HEK293 (cell line): ENCODE results near the gene NPC1.
A peak's percentile ranks its signal among the peaks of the same experiment; 100 is the strongest.
"Not testable (repeated sequence)": the region's sequence is repeated elsewhere in the genome, so short reads cannot be mapped to it uniquely, and the experiment has no call there.

Experiments
- CTCF ChIA-PET: fragments of 350-600 bp; formaldehyde crosslinking; extraction: SDS; loops from one replicate; lab custom pipeline; 2021; ENCODE audit warnings: antibody characterized with exemption; lab: Yijun Ruan, JAX
- POLR2A ChIA-PET: fragments of 300-600 bp; formaldehyde crosslinking; extraction: SDS; loops from one replicate; lab custom pipeline; 2020; ENCODE audit warnings: antibody characterized with exemption, inconsistent platforms; lab: Yijun Ruan, JAX
- H3K27ac ChIP-seq: fragments of 200-500 bp; sonication (Bioruptor generic); 2 replicates; pipeline ENCODE4 v1.5.1; 2014; ENCODE audit warnings: low read depth, low read length, control low read depth, inconsistent platforms; ENCODE audit errors: extremely low read depth
- H3K36me3 ChIP-seq, 2 experiments: fragments of 200-500 bp in 1 of 2; sonication (Bioruptor generic) in 1 of 2; 1 replicate in 1 of 2; 2 replicates in 1 of 2; pipeline ENCODE4 v1.5.1; 2014 to 2017; ENCODE audit warnings: inconsistent platforms in 2 of 2, low read length in 2 of 2; ENCODE audit not compliant: control insufficient read depth in 2 of 2, insufficient read depth in 1 of 2
- H3K4me1 ChIP-seq: fragments of 200-500 bp; sonication (Bioruptor generic); 2 replicates; pipeline ENCODE4 v1.5.1; 2014; ENCODE audit warnings: mild to moderate bottlenecking, low read length, inconsistent platforms; ENCODE audit not compliant: control insufficient read depth, insufficient read depth
- H3K4me3 ChIP-seq: 2 replicates; pipeline ENCODE4 v1.5.1; 2011; ENCODE audit warnings: low read depth, mild to moderate bottlenecking, control low read depth, low read length, moderate library complexity
- H3K9me3 ChIP-seq: fragments of 200-500 bp; sonication (Bioruptor generic); 2 replicates; pipeline ENCODE4 v1.5.1; 2014; ENCODE audit warnings: low read depth, low read length, inconsistent platforms; ENCODE audit not compliant: control insufficient read depth, insufficient read depth
- BCL6B ChIP-seq: fragments of 450-650 bp; formaldehyde crosslinking; IDR thresholded peaks from 2 replicates; pipeline ENCODE4 v1.5.1; 2017; ENCODE audit warnings: missing biosample characterization, missing genetic modification characterization
- HOXA7 ChIP-seq: sonication (generic); formaldehyde crosslinking; IDR thresholded peaks from 2 replicates; pipeline ENCODE4 v1.8.1; 2022; ENCODE audit warnings: missing genetic modification reagents, borderline replicate concordance
- KLF1 ChIP-seq: fragments of 450-650 bp; formaldehyde crosslinking; IDR thresholded peaks from 2 replicates; pipeline ENCODE4 v1.5.1; 2016; ENCODE audit warnings: missing biosample characterization, missing genetic modification characterization
- REPIN1 ChIP-seq: fragments of 450-650 bp; formaldehyde crosslinking; IDR thresholded peaks from 2 replicates; pipeline ENCODE4 v1.5.1; 2017; ENCODE audit warnings: missing biosample characterization, missing genetic modification characterization, low read depth
- SP2 ChIP-seq: fragments of 450-650 bp; formaldehyde crosslinking; IDR thresholded peaks from 2 replicates; pipeline ENCODE4 v1.5.1; 2016; ENCODE audit warnings: missing biosample characterization, missing genetic modification characterization
- ZBTB21 ChIP-seq: fragments of 450-650 bp; formaldehyde crosslinking; IDR thresholded peaks from 2 replicates; pipeline ENCODE4 v1.5.1; 2017; ENCODE audit warnings: missing biosample characterization, missing genetic modification characterization
- ZBTB48 ChIP-seq: fragments of 450-650 bp; formaldehyde crosslinking; IDR thresholded peaks from 2 replicates; pipeline ENCODE4 v1.5.1; 2016; ENCODE audit warnings: missing biosample characterization, missing genetic modification characterization
- ZBTB7A ChIP-seq: fragments of 450-650 bp; formaldehyde crosslinking; IDR thresholded peaks from 2 replicates; pipeline ENCODE4 v1.5.1; 2016; ENCODE audit warnings: low read depth, missing biosample characterization, missing genetic modification characterization
- ZNF114 ChIP-seq: fragments of 450-650 bp; formaldehyde crosslinking; IDR thresholded peaks from 2 replicates; pipeline ENCODE4 v1.5.0; 2017; ENCODE audit warnings: missing biosample characterization, missing genetic modification characterization
- ZNF121 ChIP-seq: fragments of 450-650 bp; formaldehyde crosslinking; IDR thresholded peaks from 2 replicates; pipeline ENCODE4 v1.5.1; 2016; ENCODE audit warnings: missing biosample characterization, missing genetic modification characterization
- ZNF146 ChIP-seq: fragments of 450-650 bp; formaldehyde crosslinking; IDR thresholded peaks from 2 replicates; pipeline ENCODE4 v1.5.1; 2016; ENCODE audit warnings: missing biosample characterization, missing genetic modification characterization
- ZNF350 ChIP-seq: fragments of 450-650 bp; formaldehyde crosslinking; IDR thresholded peaks from 2 replicates; pipeline ENCODE4 v1.5.0; 2017; ENCODE audit warnings: missing biosample characterization, mild to moderate bottlenecking, missing genetic modification characterization
- ZNF626 ChIP-seq: fragments of 450-650 bp; sonication (Bioruptor Pico); formaldehyde crosslinking; IDR thresholded peaks from 2 replicates; pipeline ENCODE4 v1.5.1; 2018; ENCODE audit warnings: missing biosample characterization, missing genetic modification characterization, inconsistent platforms
- ZNF645 ChIP-seq: fragments of 450-650 bp; formaldehyde crosslinking; IDR thresholded peaks from 2 replicates; pipeline ENCODE4; 2016; ENCODE audit warnings: missing biosample characterization, missing genetic modification characterization
- ZNF654 ChIP-seq: fragments of 450-650 bp; formaldehyde crosslinking; IDR thresholded peaks from 2 replicates; pipeline ENCODE4 v1.5.1; 2016; ENCODE audit warnings: low read depth, missing biosample characterization, missing genetic modification characterization
- ZNF707 ChIP-seq: fragments of 450-650 bp; formaldehyde crosslinking; IDR thresholded peaks from 2 replicates; pipeline ENCODE4 v1.5.1; 2016; ENCODE audit warnings: missing biosample characterization, missing genetic modification characterization
- TF ChIP-seq, protein P1 (sequence below): fragments of 450-650 bp; formaldehyde crosslinking; optimal IDR thresholded peaks from 2 replicates; pipeline ENCODE3; 2016; ENCODE audit warnings: missing biosample characterization, mild to moderate bottlenecking, missing genetic modification characterization
- TF ChIP-seq, protein P2 (sequence below): fragments of 450-650 bp; formaldehyde crosslinking; IDR thresholded peaks from 2 replicates; pipeline ENCODE4 v1.5.1; 2016; ENCODE audit warnings: missing biosample characterization, missing genetic modification characterization
- TF ChIP-seq, protein P3 (sequence below): fragments of 450-650 bp; formaldehyde crosslinking; IDR thresholded peaks from 2 replicates; pipeline ENCODE4 v1.5.1; 2016; ENCODE audit warnings: missing biosample characterization, missing genetic modification characterization

The NPC1 gene

GRCh38 chr18:23510923-23511322 lies 75.4 kb downstream of the NPC1 start:
- ChIA-PET CTCF (interaction anchor here (0.7 to 1.1 kb wide), 4 partner anchors 113 to 301 kb away, joined by 3 to 7 read pairs (median 4); no protein-coding TSS in a partner anchor), POLR2A (interaction anchor here (0.6 kb wide), 1 partner anchor 17 kb away, joined by 4 read pairs; no protein-coding TSS in a partner anchor)
- H3K9me3 ChIP-seq, H3K4me3 ChIP-seq, H3K27ac ChIP-seq, H3K4me1 ChIP-seq: not testable (repeated sequence)
- H3K36me3 ChIP-seq = peaks cover 16 to 67% of the 10 kb centered on the region in 2 experiments
- TF ChIP-seq ZNF146 (tag by site-specific recombination) = peak; percentile 70; the same call in 1 of the 2 replicates

- no peak overlapping the region for H3K4me3 ChIP-seq
- no peaks in the 10 kb centered on the region for H3K4me1 ChIP-seq
- no peak for TF ChIP-seq ZNF121
- TF ChIP-seq, protein P1, sequence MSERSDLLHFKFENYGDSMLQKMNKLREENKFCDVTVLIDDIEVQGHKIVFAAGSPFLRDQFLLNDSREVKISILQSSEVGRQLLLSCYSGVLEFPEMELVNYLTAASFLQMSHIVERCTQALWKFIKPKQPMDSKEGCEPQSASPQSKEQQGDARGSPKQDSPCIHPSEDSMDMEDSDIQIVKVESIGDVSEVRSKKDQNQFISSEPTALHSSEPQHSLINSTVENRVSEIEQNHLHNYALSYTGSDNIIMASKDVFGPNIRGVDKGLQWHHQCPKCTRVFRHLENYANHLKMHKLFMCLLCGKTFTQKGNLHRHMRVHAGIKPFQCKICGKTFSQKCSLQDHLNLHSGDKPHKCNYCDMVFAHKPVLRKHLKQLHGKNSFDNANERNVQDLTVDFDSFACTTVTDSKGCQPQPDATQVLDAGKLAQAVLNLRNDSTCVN (tag by site-specific recombination) = no peak
- TF ChIP-seq, protein P2, sequence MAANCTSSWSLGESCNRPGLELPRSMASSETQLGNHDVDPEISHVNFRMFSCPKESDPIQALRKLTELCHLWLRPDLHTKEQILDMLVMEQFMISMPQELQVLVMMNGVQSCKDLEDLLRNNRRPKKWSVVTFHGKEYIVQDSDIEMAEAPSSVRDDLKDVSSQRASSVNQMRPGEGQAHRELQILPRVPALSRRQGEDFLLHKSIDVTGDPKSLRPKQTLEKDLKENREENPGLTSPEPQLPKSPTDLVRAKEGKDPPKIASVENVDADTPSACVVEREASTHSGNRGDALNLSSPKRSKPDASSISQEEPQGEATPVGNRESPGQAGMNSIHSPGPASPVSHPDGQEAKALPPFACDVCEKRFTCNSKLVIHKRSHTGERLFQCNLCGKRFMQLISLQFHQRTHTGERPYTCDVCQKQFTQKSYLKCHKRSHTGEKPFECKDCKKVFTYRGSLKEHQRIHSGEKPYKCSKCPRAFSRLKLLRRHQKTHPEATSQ (tag by site-specific recombination) = no peak
- TF ChIP-seq ZNF350 (tag by site-specific recombination) = no peak
- TF ChIP-seq ZNF645 = no peak
- TF ChIP-seq ZNF707 (tag by site-specific recombination) = no peak
- TF ChIP-seq, protein P3, sequence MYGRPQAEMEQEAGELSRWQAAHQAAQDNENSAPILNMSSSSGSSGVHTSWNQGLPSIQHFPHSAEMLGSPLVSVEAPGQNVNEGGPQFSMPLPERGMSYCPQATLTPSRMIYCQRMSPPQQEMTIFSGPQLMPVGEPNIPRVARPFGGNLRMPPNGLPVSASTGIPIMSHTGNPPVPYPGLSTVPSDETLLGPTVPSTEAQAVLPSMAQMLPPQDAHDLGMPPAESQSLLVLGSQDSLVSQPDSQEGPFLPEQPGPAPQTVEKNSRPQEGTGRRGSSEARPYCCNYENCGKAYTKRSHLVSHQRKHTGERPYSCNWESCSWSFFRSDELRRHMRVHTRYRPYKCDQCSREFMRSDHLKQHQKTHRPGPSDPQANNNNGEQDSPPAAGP (tag by site-specific recombination) = no peak
- no peak for TF ChIP-seq SP2
- no peak for TF ChIP-seq REPIN1 (tag by site-specific recombination)
- TF ChIP-seq HOXA7 (CRISPR knock-in tag) = no peak
- no peak for TF ChIP-seq KLF1 (tag by site-specific recombination)
- no peak for TF ChIP-seq ZNF626 (tag by site-specific recombination)
- TF ChIP-seq ZNF654 (tag by site-specific recombination) = no peak
- TF ChIP-seq ZNF114 (tag by site-specific recombination) = no peak
- TF ChIP-seq ZBTB7A (tag by site-specific recombination) = no peak
- no peak for TF ChIP-seq BCL6B
- TF ChIP-seq ZBTB21 (tag by site-specific recombination) = no peak
- TF ChIP-seq ZBTB48 (tag by site-specific recombination) = no peak
- ChIA-PET CTCF (interaction anchor here (0.6 to 1.0 kb wide), 3 partner anchors 10 to 294 kb away, joined by 3 read pairs; no protein-coding TSS in a partner anchor), POLR2A (interaction anchor here (0.7 kb wide), 1 partner anchor 21 kb away, joined by 5 read pairs; no protein-coding TSS in a partner anchor)
- no peaks in the 10 kb centered on the region for H3K9me3 ChIP-seq
- peaks cover 16 to 48% of the 10 kb centered on the region in 2 experiments for H3K36me3 ChIP-seq
- H3K27ac ChIP-seq = no peak overlapping the region
These were observed 79.9 kb downstream of the NPC1 start for GRCh38 chr18:23506393-23506792.
